A673 (cell line): ENCODE data around the gene RAB3A. TPM values are rescaled to one million over a fixed set of nuclear protein-coding genes. Genes with fewer than 3 reads are reported as not detected.

Source experiments
- BruUV-seq: library from RNA; stranded (reverse); fragments of 400-500 nt; replicated peaks from 2 replicates; lab custom pipeline; 2021; lab: Mats Ljungman, UMichigan
- CTCF ChIA-PET: fragments of 300-600 bp; sonication (Branson Sonifier 250); formaldehyde crosslinking; loops from one replicate; lab custom pipeline; 2022; ENCODE audit warnings: antibody characterized with exemption; lab: Charles Lee
- POLR2A ChIA-PET: fragments of 300-600 bp; sonication (Branson Sonifier 250); formaldehyde crosslinking; loops from one replicate; lab custom pipeline; 2022; ENCODE audit warnings: antibody characterized with exemption; ENCODE audit not compliant: low non-redundant PET; lab: Charles Lee
- DNase-seq: peaks from one replicate; pipeline ENCODE4 v3.0.0-alpha.2; 2015; ENCODE audit warnings: low spot score
- H3K27ac ChIP-seq: fragments of 200-600 bp; sonication (generic); 2 replicates; pipeline ENCODE4 v1.5.1; 2016; ENCODE audit warnings: mixed run types, low read depth, mild to moderate bottlenecking, mixed read lengths, antibody characterized with exemption, low read length; ENCODE audit not compliant: poor library complexity, severe bottlenecking
- H3K27me3 ChIP-seq: fragments of 200-600 bp; sonication (generic); replicated peaks from 2 replicates; pipeline ENCODE4 v1.6.1; 2017; ENCODE audit warnings: mixed run types, low read depth, mild to moderate bottlenecking, mixed read lengths, antibody characterized with exemption, low read length; ENCODE audit not compliant: insufficient read depth, poor library complexity
- H3K36me3 ChIP-seq: fragments of 200-600 bp; sonication (generic); 2 replicates; pipeline ENCODE4 v1.6.1; 2016; ENCODE audit warnings: mixed run types, mild to moderate bottlenecking, mixed read lengths, antibody characterized with exemption, low read length; ENCODE audit not compliant: insufficient read depth, poor library complexity, severe bottlenecking
- H3K4me1 ChIP-seq: fragments of 200-600 bp; sonication (generic); 2 replicates; pipeline ENCODE4 v1.6.1; 2017; ENCODE audit warnings: mixed run types, mild to moderate bottlenecking, mixed read lengths, antibody characterized with exemption, low read length; ENCODE audit not compliant: insufficient read depth, poor library complexity, severe bottlenecking
- H3K4me3 ChIP-seq: fragments of 200-600 bp; sonication (generic); 2 replicates; pipeline ENCODE4 v1.5.1; 2016; ENCODE audit warnings: low read depth, mixed run types, mild to moderate bottlenecking, mixed read lengths, low read length; ENCODE audit not compliant: poor library complexity, severe bottlenecking
- H3K9me3 ChIP-seq: fragments of 200-600 bp; sonication (generic); 2 replicates; pipeline ENCODE4 v1.6.1; 2016; ENCODE audit warnings: mixed run types, low read depth, mild to moderate bottlenecking, mixed read lengths, antibody characterized with exemption, low read length; ENCODE audit not compliant: poor library complexity, severe bottlenecking
- EZH2 ChIP-seq: fragments of 200-600 bp; sonication (generic); IDR thresholded peaks from 2 replicates; pipeline ENCODE4 v1.6.1; 2017; ENCODE audit warnings: borderline replicate concordance, low read depth, mild to moderate bottlenecking, mixed read lengths, antibody characterized with exemption, low read length; ENCODE audit not compliant: poor library complexity, severe bottlenecking
- intact Hi-C: fragments of 100-400 bp; cut with micrococcal nuclease; formaldehyde crosslinking; loops from one replicate; pipeline ENCODE4 v1.10.0; 2022; ENCODE audit not compliant: unreplicated experiment
- total RNA-seq: library from RNA; stranded (reverse); gene quantifications from 2 replicates; pipeline ENCODE4 v1.2.3, GENCODE V29; 2021
- TF ChIP-seq, protein P1 (sequence below): fragments of 300-800, 200-600 bp; sonication (generic); conservative IDR thresholded peaks from 2 replicates; pipeline ENCODE4 v1.5.1; 2017; ENCODE audit warnings: low read depth, mild to moderate bottlenecking, antibody characterized with exemption, low read length, moderate library complexity, mixed read lengths

The RAB3A gene
- total RNA-seq, 1 experiment from 2014 or later, result 2.9 TPM

DNA sequence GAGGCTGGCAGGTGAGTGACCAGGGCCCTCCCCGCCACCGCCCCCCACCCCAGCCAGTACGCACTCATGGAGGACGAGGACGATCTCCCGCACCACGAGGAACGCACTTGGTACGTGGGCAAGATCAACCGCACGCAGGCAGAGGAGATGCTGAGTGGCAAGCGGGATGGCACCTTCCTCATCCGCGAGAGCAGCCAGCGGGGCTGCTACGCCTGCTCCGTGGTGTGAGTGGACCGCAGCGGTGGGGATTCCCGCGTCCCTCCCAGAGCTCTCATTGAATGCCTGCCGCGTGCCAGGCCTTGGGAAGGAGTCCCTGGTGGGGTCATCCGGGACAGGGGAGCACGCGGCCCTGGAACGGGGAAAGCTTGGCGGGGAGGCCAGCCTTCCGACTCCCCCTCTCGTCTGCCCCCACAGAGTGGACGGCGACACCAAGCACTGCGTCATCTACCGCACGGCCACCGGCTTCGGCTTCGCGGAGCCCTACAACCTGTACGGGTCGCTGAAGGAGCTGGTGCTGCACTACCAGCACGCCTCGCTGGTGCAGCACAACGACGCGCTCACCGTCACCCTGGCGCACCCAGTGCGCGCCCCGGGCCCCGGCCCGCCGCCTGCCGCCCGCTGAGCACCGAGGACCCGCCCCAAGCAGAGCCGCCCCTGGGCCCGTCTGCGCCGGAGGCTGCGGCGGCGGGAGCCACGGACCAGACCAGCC lies 35.0 kb downstream of the RAB3A start:
- ChIA-PET CTCF (interaction anchor here (0.5 to 1.0 kb wide), 3 partner anchors 56 to 310 kb away, joined by 3 to 7 read pairs (median 5); no protein-coding TSS in a partner anchor), POLR2A (no interaction called here)
- Histone ChIP-seq H3K27ac (no peak overlapping the region), H3K36me3 (peaks cover 17% of the 10 kb centered on the region), H3K9me3 (no peaks in the 10 kb centered on the region), H3K4me1 (no peaks in the 10 kb centered on the region), H3K4me3 (no peak overlapping the region), H3K27me3 (no peaks in the 10 kb centered on the region)
- TF ChIP-seq, protein P1, sequence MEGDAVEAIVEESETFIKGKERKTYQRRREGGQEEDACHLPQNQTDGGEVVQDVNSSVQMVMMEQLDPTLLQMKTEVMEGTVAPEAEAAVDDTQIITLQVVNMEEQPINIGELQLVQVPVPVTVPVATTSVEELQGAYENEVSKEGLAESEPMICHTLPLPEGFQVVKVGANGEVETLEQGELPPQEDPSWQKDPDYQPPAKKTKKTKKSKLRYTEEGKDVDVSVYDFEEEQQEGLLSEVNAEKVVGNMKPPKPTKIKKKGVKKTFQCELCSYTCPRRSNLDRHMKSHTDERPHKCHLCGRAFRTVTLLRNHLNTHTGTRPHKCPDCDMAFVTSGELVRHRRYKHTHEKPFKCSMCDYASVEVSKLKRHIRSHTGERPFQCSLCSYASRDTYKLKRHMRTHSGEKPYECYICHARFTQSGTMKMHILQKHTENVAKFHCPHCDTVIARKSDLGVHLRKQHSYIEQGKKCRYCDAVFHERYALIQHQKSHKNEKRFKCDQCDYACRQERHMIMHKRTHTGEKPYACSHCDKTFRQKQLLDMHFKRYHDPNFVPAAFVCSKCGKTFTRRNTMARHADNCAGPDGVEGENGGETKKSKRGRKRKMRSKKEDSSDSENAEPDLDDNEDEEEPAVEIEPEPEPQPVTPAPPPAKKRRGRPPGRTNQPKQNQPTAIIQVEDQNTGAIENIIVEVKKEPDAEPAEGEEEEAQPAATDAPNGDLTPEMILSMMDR, result no peak
- no peak for TF ChIP-seq EZH2
- DNase-seq, result no peak
- no TSS peak for BruUV-seq
- intact Hi-C loops, result loop anchor here (5.0 kb wide), 2 partner anchors 57 to 162 kb away; partner anchors contain the start of gene ARRDC2

DNA sequence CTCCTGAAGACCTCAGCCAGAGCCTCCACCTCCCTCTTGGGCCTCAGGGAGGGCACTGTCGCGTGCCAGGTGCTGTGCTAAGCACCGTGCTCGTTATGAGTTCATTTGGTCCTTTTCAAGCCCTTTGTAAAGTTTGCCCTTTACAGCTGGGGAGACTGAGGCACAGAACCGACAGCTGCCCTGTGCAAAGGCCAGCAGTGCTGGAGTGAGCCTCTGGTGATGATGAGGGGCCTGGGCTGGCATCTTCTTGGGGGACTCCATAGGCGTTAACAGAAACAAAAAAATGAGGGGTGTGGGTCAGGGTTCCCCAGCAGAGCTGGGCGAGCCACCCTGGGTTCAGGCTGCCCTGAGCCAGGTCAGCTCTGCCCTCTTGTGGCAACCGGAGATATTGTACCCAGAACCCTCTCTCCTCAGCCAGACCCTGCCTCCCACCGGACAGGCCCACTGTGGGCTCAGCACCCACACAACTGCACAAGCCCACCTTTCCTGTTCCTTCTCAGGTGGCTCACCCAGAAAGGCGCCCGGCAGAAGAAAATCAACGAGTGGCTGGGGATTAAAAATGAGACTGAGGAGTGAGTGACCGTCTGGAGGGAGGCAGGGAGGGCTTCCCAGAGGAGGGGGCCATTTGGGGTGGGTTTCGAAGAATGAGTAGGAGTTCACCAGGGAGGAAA lies 35.7 kb downstream of the RAB3A start:
- BruUV-seq, result no TSS peak
- H3K9me3 ChIP-seq, result no peaks in the 10 kb centered on the region
- H3K27ac ChIP-seq, result no peak overlapping the region
- peak; percentile 49 for DNase-seq
- no peak for TF ChIP-seq EZH2
- TF ChIP-seq, protein P1, result peak; percentile 77
- ChIA-PET POLR2A (no interaction called here), CTCF (interaction anchor here (1.0 kb wide), 1 partner anchor 55 kb away, joined by 5 read pairs; no protein-coding TSS in a partner anchor)
- peaks cover 22% of the 10 kb centered on the region for H3K36me3 ChIP-seq
- intact Hi-C loops, result loop anchor here (5.0 kb wide), 2 partner anchors 56 to 161 kb away; partner anchors contain the start of gene ARRDC2
- H3K4me3 ChIP-seq, result no peak overlapping the region
- no peaks in the 10 kb centered on the region for H3K4me1 ChIP-seq
- H3K27me3 ChIP-seq, result no peaks in the 10 kb centered on the region

DNA sequence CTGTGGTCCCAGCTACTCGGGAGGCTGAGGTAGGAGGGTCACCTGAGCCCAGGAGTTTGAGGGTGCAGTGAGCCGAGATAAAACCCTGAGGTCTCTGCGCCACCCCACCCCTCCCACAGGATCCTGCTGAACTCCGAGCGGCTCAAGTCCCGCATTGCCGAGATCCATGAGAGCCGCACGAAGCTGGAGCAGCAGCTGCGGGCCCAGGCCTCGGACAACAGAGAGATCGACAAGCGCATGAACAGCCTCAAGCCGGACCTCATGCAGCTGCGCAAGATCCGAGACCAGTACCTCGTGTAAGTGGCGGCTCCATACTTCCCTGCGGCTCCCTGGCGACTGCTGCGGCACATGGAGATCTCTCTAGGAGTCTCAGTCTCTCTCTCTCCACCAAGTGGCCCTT lies 36.8 kb downstream of the RAB3A start:
- Histone ChIP-seq H3K4me3 (no peak overlapping the region), H3K27me3 (no peaks in the 10 kb centered on the region), H3K4me1 (no peaks in the 10 kb centered on the region), H3K9me3 (no peaks in the 10 kb centered on the region), H3K36me3 (peaks cover 29% of the 10 kb centered on the region), H3K27ac (no peak overlapping the region)
- no peak for DNase-seq
- POLR2A ChIA-PET, result no interaction called here
- TF ChIP-seq, protein P1, result no peak
- TF ChIP-seq EZH2, result no peak
- CTCF ChIA-PET, result interaction anchor here (1.0 kb wide), 1 partner anchor 54 kb away, joined by 4 read pairs; no protein-coding TSS in a partner anchor
- BruUV-seq, result no TSS peak
- intact Hi-C loops, result loop anchor here (5.0 kb wide), 2 partner anchors 55 to 160 kb away; partner anchors contain the start of gene ARRDC2
